CD14-positive monocyte (primary cell): ENCODE results near the gene POLR2H. TPM values are rescaled to one million over a fixed set of nuclear protein-coding genes. Genes with fewer than 3 reads are reported as not detected.

Experiments used
- DNase-seq, 3 donors: peaks; one replicate each; pipeline ENCODE4 v3.0.0-alpha.2; 2011 to 2022
- H2AFZ ChIP-seq: 2 replicates; pipeline ENCODE4 v1.6.0; 2012; ENCODE audit warnings: mild to moderate bottlenecking, low read depth, low read length, inconsistent platforms; ENCODE audit not compliant: insufficient read depth, poor library complexity, severe bottlenecking
- H3K27ac ChIP-seq, 2 donors: 1 replicate in 1 of 2; 2 replicates in 1 of 2; pipeline ENCODE4 v1.5.1; 2012 to 2013; ENCODE audit warnings: low read length in 2 of 2, control low read depth in 1 of 2, inconsistent platforms in 1 of 2, low read depth in 1 of 2, mild to moderate bottlenecking in 1 of 2
- H3K27me3 ChIP-seq, 2 donors: one replicate each; pipeline versions ENCODE4 v1.6.0 to v1.6.1; 2011 to 2013; ENCODE audit warnings: low read length in 2 of 2; ENCODE audit not compliant: control insufficient read depth in 2 of 2, insufficient read depth in 2 of 2
- H3K36me3 ChIP-seq, 2 donors: replicated peaks in 1 of 2; 1 replicate in 1 of 2; 2 replicates in 1 of 2; pipeline versions ENCODE4 v1.5.1 to v1.6.1; 2012 to 2013; ENCODE audit warnings: low read length in 2 of 2, control low read depth in 1 of 2, inconsistent platforms in 1 of 2, mild to moderate bottlenecking in 1 of 2; ENCODE audit not compliant: insufficient read depth in 2 of 2, control insufficient read depth in 1 of 2
- H3K4me1 ChIP-seq, 2 donors: 1 replicate in 1 of 2; 2 replicates in 1 of 2; pipeline versions ENCODE4 v1.5.1 to v1.6.1; 2012 to 2013; ENCODE audit warnings: low read length in 2 of 2, control low read depth in 1 of 2, inconsistent platforms in 1 of 2, mild to moderate bottlenecking in 1 of 2, moderate library complexity in 1 of 2; ENCODE audit not compliant: insufficient read depth in 2 of 2, control insufficient read depth in 1 of 2
- H3K4me2 ChIP-seq: replicated peaks from 2 replicates; pipeline ENCODE3; 2012; ENCODE audit warnings: low read length, moderate library complexity, mild to moderate bottlenecking; ENCODE audit not compliant: poor library complexity, severe bottlenecking; ENCODE audit errors: extremely low read depth
- H3K4me3 ChIP-seq, 3 experiments: fragments of 200-600 bp in 1 of 3; sonication (generic) in 1 of 3; replicated peaks in 1 of 3; 1 replicate in 2 of 3; 2 replicates in 1 of 3; pipeline ENCODE4 v1.5.1; 2011 to 2013; ENCODE audit warnings: low read length in 3 of 3, mild to moderate bottlenecking in 3 of 3, control low read depth in 2 of 3, low read depth in 2 of 3, inconsistent platforms in 1 of 3, moderate library complexity in 1 of 3
- H3K79me2 ChIP-seq: 2 replicates; pipeline ENCODE4 v1.6.0; 2012; ENCODE audit warnings: mild to moderate bottlenecking, control low read depth, inconsistent platforms, low read length, moderate library complexity; ENCODE audit not compliant: insufficient read depth
- H3K9ac ChIP-seq: 2 replicates; pipeline ENCODE4 v1.6.0; 2017; ENCODE audit warnings: low read length, mild to moderate bottlenecking; ENCODE audit not compliant: insufficient read depth, poor library complexity, severe bottlenecking
- H3K9me3 ChIP-seq, 2 donors: replicated peaks in 1 of 2; 1 replicate in 1 of 2; 2 replicates in 1 of 2; pipeline versions ENCODE4 v1.5.1 to v1.6.1; 2012 to 2013; ENCODE audit warnings: low read length in 2 of 2, control low read depth in 1 of 2; ENCODE audit not compliant: control insufficient read depth in 1 of 2, insufficient read depth in 1 of 2
- H4K20me1 ChIP-seq: 2 replicates; pipeline ENCODE4 v1.6.0; 2012; ENCODE audit warnings: mild to moderate bottlenecking, low read length, control low read depth, moderate library complexity; ENCODE audit not compliant: insufficient read depth
- H3K27ac Mint-ChIP-seq, 7 donors: one replicate each; pipeline ENCODE4 v1.8.0; 2020; ENCODE audit warnings: mild to moderate bottlenecking in 7 of 7, mixed read lengths in 7 of 7, moderate library complexity in 6 of 7, inconsistent platforms in 2 of 7
- H3K27me3 Mint-ChIP-seq, 3 donors: one replicate each; pipeline ENCODE4 v1.8.0; 2021 to 2022; ENCODE audit warnings: low read depth in 3 of 3, mild to moderate bottlenecking in 3 of 3, mixed read lengths in 3 of 3, moderate library complexity in 3 of 3, inconsistent platforms in 1 of 3
- H3K36me3 Mint-ChIP-seq, 2 donors: one replicate each; pipeline ENCODE4 v1.8.0; 2020; ENCODE audit warnings: mixed read lengths in 2 of 2, inconsistent platforms in 1 of 2, mild to moderate bottlenecking in 1 of 2
- H3K4me1 Mint-ChIP-seq: one replicate; pipeline ENCODE4 v1.8.0; 2020; ENCODE audit warnings: mild to moderate bottlenecking, mixed read lengths
- H3K4me3 Mint-ChIP-seq, 2 donors: one replicate each; pipeline ENCODE4 v1.8.0; 2020; ENCODE audit warnings: mild to moderate bottlenecking in 2 of 2, mixed read lengths in 2 of 2, moderate library complexity in 1 of 2
- H3K9me3 Mint-ChIP-seq, 7 donors: one replicate each; pipeline ENCODE4 v1.8.0; 2020 to 2022; ENCODE audit warnings: mixed read lengths in 7 of 7, mild to moderate bottlenecking in 6 of 7, moderate library complexity in 6 of 7, inconsistent platforms in 2 of 7
- WGBS: methylation state at CpG from one replicate; pipeline ENCODE4 v1.1.5; 2013; ENCODE audit warnings: missing lambda C conversion rate; ENCODE audit not compliant: insufficient coverage; 5-methylcytosine and 5-hydroxymethylcytosine counted together
- intact Hi-C, 2 donors: fragments of 100-400 bp; cut with micrococcal nuclease; formaldehyde crosslinking; loops; one replicate each; pipeline versions ENCODE4 v1.15.0 to v1.15.1; 2023
- polyA plus RNA-seq, 3 donors: library from polyadenylated mRNA; depleted of rRNA in 1 of 3; unstranded in 2 of 3; stranded (reverse) in 1 of 3; fragments of 300-500 nt in 2 of 3; fragments of >200 nt in 1 of 3; fragmentation: Illumina TruSeq in 2 of 3; gene quantifications; 1 replicate in 2 of 3; 2 replicates in 1 of 3; pipeline ENCODE4 v1.2.3, GENCODE V29; 2012 to 2021
- TF ChIP-seq, protein P1 (sequence below): fragments of 200-600 bp; IDR thresholded peaks from one replicate; pipeline ENCODE4 v1.8.0; 2022; ENCODE audit warnings: antibody characterized with exemption, mild to moderate bottlenecking

POLR2H gene
- polyA plus RNA-seq, 3 donors, result 21.7 to 67.3 (median 24.6) TPM

DNA sequence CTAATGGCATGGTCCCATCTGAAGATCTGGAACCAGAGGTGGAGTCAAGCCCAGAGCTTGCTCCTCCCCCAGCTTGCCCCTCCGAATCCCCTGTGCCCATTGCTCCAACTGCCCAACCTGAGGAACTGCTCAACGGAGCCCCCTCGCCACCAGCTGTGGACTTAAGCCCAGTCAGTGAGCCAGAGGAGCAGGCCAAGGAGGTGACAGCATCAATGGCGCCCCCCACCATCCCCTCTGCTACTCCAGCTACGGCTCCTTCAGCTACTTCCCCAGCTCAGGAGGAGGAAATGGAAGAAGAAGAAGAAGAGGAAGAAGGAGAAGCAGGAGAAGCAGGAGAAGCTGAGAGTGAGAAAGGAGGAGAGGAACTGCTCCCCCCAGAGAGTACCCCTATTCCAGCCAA, 39.8 kb upstream of the POLR2H start:
- Mint-ChIP-seq H3K27ac (peak overlapping the region; percentile 92 to 97 (median 94)), H3K27me3 (peaks cover 0 to 3% (median 0%) of the 10 kb centered on the region in 3 donors), H3K4me3 (no peak overlapping the region), H3K36me3 (peaks cover 80 to 81% of the 10 kb centered on the region in 2 donors), H3K9me3 (peaks cover 0 to 2% (median 0%) of the 10 kb centered on the region in 7 donors), H3K4me1 (peaks cover 62% of the 10 kb centered on the region)
- DNase-seq, result no peak
- Histone ChIP-seq H3K36me3 (peaks cover 70 to 78% of the 10 kb centered on the region in 2 donors), H3K27ac (peak overlapping the region; percentile 74 to 89), H3K9me3 (no peaks in the 10 kb centered on the region), H3K4me1 (peaks cover 65 to 68% of the 10 kb centered on the region in 2 donors), H4K20me1 (peaks cover 71% of the 10 kb centered on the region), H3K4me2 (peak overlapping the region; percentile 49), H2AFZ (no peak overlapping the region), H3K4me3 (peak overlapping the region in 1 of 3 experiments; percentile 28), H3K9ac (no peak overlapping the region), H3K27me3 (no peaks in the 10 kb centered on the region), H3K79me2 (peaks cover 85% of the 10 kb centered on the region)
- intact Hi-C loops, result no loop called here
- TF ChIP-seq, protein P1, sequence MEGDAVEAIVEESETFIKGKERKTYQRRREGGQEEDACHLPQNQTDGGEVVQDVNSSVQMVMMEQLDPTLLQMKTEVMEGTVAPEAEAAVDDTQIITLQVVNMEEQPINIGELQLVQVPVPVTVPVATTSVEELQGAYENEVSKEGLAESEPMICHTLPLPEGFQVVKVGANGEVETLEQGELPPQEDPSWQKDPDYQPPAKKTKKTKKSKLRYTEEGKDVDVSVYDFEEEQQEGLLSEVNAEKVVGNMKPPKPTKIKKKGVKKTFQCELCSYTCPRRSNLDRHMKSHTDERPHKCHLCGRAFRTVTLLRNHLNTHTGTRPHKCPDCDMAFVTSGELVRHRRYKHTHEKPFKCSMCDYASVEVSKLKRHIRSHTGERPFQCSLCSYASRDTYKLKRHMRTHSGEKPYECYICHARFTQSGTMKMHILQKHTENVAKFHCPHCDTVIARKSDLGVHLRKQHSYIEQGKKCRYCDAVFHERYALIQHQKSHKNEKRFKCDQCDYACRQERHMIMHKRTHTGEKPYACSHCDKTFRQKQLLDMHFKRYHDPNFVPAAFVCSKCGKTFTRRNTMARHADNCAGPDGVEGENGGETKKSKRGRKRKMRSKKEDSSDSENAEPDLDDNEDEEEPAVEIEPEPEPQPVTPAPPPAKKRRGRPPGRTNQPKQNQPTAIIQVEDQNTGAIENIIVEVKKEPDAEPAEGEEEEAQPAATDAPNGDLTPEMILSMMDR, result no peak
- WGBS, result 87% methylated on average over 3 of the region's 5 CpGs

DNA sequence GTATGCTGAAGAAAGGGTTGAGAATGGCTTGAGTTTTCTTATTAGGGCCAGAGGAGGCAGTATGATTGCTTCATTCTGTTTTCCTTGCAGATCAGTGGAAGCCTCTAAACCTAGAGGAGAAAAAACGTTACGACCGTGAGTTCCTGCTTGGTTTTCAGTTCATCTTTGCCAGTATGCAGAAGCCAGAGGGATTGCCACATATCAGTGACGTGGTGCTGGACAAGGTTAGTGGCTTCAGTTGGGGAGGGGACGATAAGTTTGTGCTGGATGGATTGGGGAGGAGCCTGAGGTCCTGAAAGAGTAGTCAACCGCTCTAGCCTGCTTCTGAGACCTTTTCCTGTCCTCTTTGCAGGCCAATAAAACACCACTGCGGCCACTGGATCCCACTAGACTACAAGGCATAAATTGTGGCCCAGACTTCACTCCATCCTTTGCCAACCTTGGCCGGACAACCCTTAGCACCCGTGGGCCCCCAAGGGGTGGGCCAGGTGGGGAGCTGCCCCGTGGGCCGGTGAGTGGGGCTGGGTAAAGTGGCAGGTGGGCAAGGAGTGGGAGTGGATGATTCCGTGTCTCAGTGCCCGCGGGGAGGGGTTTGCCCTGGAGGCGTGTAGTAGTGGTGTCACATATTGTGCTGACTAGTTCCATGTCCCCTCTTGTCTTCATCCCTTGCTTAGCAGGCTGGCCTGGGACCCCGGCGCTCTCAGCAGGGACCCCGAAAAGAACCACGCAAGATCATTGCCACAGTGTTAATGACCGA, 38.6 kb upstream of the POLR2H start:
- H3K4me3 Mint-ChIP-seq, result peak overlapping the region; percentile 31 to 67
- TF ChIP-seq, protein P1, result no peak
- H3K27me3 ChIP-seq, result no peaks in the 10 kb centered on the region
- peaks cover 85% of the 10 kb centered on the region for H3K79me2 ChIP-seq
- H3K36me3 Mint-ChIP-seq, result peaks cover 80 to 81% of the 10 kb centered on the region in 2 donors
- H3K9me3 Mint-ChIP-seq, result peaks cover 0 to 2% (median 0%) of the 10 kb centered on the region in 7 donors
- peaks cover 0 to 3% (median 0%) of the 10 kb centered on the region in 3 donors for H3K27me3 Mint-ChIP-seq
- peak; percentile 89 to 93 (median 91) for DNase-seq
- H3K9me3 ChIP-seq, result no peaks in the 10 kb centered on the region
- peaks cover 72% of the 10 kb centered on the region for H4K20me1 ChIP-seq
- H3K36me3 ChIP-seq, result peaks cover 75 to 78% of the 10 kb centered on the region in 2 donors
- intact Hi-C loops, result no loop called here
- 63% methylated on average over 17 of the region's 20 CpGs for WGBS
- peaks cover 53 to 56% of the 10 kb centered on the region in 2 donors for H3K4me1 ChIP-seq
- peak overlapping the region; percentile 74 to 89 for H3K27ac ChIP-seq
- peak overlapping the region; percentile 92 to 97 (median 94) for H3K27ac Mint-ChIP-seq
- H3K4me1 Mint-ChIP-seq, result peaks cover 50% of the 10 kb centered on the region
- no peak overlapping the region for H2AFZ ChIP-seq
- H3K9ac ChIP-seq, result no peak overlapping the region
- peak overlapping the region; percentile 49 for H3K4me2 ChIP-seq
- H3K4me3 ChIP-seq, result peak overlapping the region in 1 of 3 experiments; percentile 28
